ENCODE measurements around the gene TIE1.

DNA sequence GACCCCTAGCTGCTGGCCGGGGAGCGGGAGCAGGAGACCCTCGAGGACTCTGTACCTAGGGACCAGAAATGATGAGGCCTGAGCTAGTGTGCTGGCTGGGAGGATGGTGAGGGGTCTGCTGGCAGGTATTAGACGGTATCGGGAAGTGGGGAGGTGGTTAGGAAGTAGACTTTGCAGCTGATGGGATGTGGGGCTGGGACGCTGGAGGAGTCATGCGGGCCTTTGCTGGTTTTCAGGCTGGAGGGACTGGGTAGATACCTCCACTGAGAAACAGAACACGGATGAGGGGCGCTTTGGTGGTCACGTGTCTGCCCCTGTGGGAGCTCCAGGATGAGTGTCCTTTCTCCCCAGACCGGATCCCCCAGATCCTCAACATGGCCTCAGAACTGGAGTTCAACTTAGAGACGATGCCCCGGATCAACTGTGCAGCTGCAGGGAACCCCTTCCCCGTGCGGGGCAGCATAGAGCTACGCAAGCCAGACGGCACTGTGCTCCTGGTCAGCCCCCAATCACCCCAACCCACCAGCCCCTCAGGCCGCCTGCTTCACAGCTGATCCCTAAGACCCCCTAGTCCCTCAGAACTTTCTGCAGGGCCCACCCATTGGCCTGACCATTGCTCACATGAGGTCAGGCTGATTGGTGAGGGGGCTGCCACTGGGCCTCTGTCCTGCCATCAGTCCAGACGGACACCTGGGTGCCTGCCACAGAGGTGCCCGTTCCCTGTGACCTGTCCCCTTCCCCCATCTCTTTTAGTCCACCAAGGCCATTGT is 8.0 kb downstream of the TIE1 start:
- no peak for TF ChIP-seq POLR2A (IDR thresholded peaks at IDR 0.05)
- no peak for TF ChIP-seq CTCF (IDR thresholded peaks at IDR 0.05)
